Activated T-helper 2 cell treated with anti-CD3 and anti-CD28 coated beads, Interferon-gamma antibody, Interleukin-2, Interleukin-4, amounts not matched to agents 10 μg/mL and 5 μg/mL and 100 μg/mL, durations not matched to agents 14 hours and 24 hours and 36 hours (primary cell): ENCODE data around the gene EDEM3. TPM values are rescaled to one million over a fixed set of nuclear protein-coding genes. Genes with fewer than 3 reads are reported as not detected.

Experiments
- DNase-seq: peaks from one replicate; pipeline ENCODE4 v3.0.0; 2021; ENCODE audit warnings: low spot score
- H3K27ac Mint-ChIP-seq: one replicate; pipeline ENCODE4 v1.8.0; 2021; ENCODE audit warnings: mixed read lengths
- H3K27me3 Mint-ChIP-seq: one replicate; pipeline ENCODE4 v1.8.0; 2021; ENCODE audit warnings: low read depth, mixed read lengths
- H3K36me3 Mint-ChIP-seq: one replicate; pipeline ENCODE4 v1.8.0; 2021; ENCODE audit warnings: low read depth, mixed read lengths
- H3K4me1 Mint-ChIP-seq: one replicate; pipeline ENCODE4 v1.8.0; 2021; ENCODE audit warnings: low read depth, mixed read lengths
- H3K4me3 Mint-ChIP-seq: one replicate; pipeline ENCODE4 v1.8.0; 2021; ENCODE audit warnings: low read depth, mild to moderate bottlenecking, moderate library complexity, mixed read lengths
- H3K9me3 Mint-ChIP-seq: one replicate; pipeline ENCODE4 v1.8.0; 2021; ENCODE audit warnings: mixed read lengths
- intact Hi-C: fragments of 100-400 bp; cut with micrococcal nuclease; formaldehyde crosslinking; loops from one replicate; pipeline ENCODE4 v1.15.1; 2023
- total RNA-seq: library from RNA; stranded (reverse); gene quantifications from 2 replicates; pipeline ENCODE4 v1.2.3, GENCODE V29; 2022

Gene EDEM3
- total RNA-seq, 1 donor from 2014 or later = 30.2 TPM

- no peaks in the 10 kb centered on the region for H3K4me1 Mint-ChIP-seq
- DNase-seq = no peak
- no peak overlapping the region for H3K4me3 Mint-ChIP-seq
- no peaks in the 10 kb centered on the region for H3K9me3 Mint-ChIP-seq
- intact Hi-C loops = no loop called here
- no peaks in the 10 kb centered on the region for H3K27me3 Mint-ChIP-seq
- no peaks in the 10 kb centered on the region for H3K36me3 Mint-ChIP-seq
- H3K27ac Mint-ChIP-seq = no peak overlapping the region
Measured at GRCh38 chr1:184649451-184649888, 105.2 kb downstream of the EDEM3 start.

GRCh38 chr1:184648856-184649201, 105.8 kb downstream of the EDEM3 start:
- intact Hi-C loops = no loop called here
- Mint-ChIP-seq H3K36me3 (no peaks in the 10 kb centered on the region), H3K27ac (no peak overlapping the region), H3K4me1 (no peaks in the 10 kb centered on the region), H3K4me3 (no peak overlapping the region), H3K9me3 (no peaks in the 10 kb centered on the region), H3K27me3 (peaks cover 2% of the 10 kb centered on the region)
- no peak for DNase-seq

- Mint-ChIP-seq H3K36me3 (no peaks in the 10 kb centered on the region), H3K27ac (no peak overlapping the region), H3K4me3 (no peak overlapping the region), H3K4me1 (no peaks in the 10 kb centered on the region), H3K27me3 (peaks cover 3% of the 10 kb centered on the region), H3K9me3 (no peaks in the 10 kb centered on the region)
- intact Hi-C loops = no loop called here
- DNase-seq = no peak
Measured at GRCh38 chr1:184648160-184648855, 106.3 kb downstream of the EDEM3 start.

- no peak for DNase-seq
- H3K4me3 Mint-ChIP-seq = no peak overlapping the region
- H3K36me3 Mint-ChIP-seq = no peaks in the 10 kb centered on the region
- intact Hi-C loops = no loop called here
- no peaks in the 10 kb centered on the region for H3K4me1 Mint-ChIP-seq
- no peaks in the 10 kb centered on the region for H3K9me3 Mint-ChIP-seq
- no peak overlapping the region for H3K27ac Mint-ChIP-seq
- peaks cover 5% of the 10 kb centered on the region for H3K27me3 Mint-ChIP-seq
Measured at GRCh38 chr1:184647471-184647870, 107.2 kb downstream of the EDEM3 start.

- no peak for DNase-seq
- intact Hi-C loops = no loop called here
- H3K9me3 Mint-ChIP-seq = no peaks in the 10 kb centered on the region
- no peak overlapping the region for H3K27ac Mint-ChIP-seq
- peaks cover 5% of the 10 kb centered on the region for H3K27me3 Mint-ChIP-seq
- no peaks in the 10 kb centered on the region for H3K4me1 Mint-ChIP-seq
- H3K4me3 Mint-ChIP-seq = no peak overlapping the region
- H3K36me3 Mint-ChIP-seq = no peaks in the 10 kb centered on the region
Measured at GRCh38 chr1:184646824-184647223, 107.8 kb downstream of the EDEM3 start.

- Mint-ChIP-seq H3K36me3 (no peaks in the 10 kb centered on the region), H3K27ac (no peak overlapping the region), H3K4me3 (no peak overlapping the region), H3K4me1 (no peaks in the 10 kb centered on the region), H3K9me3 (no peaks in the 10 kb centered on the region), H3K27me3 (peaks cover 5% of the 10 kb centered on the region)
- no peak for DNase-seq
- intact Hi-C loops = no loop called here
Measured at GRCh38 chr1:184646178-184646701, 108.4 kb downstream of the EDEM3 start.

- no peak for DNase-seq
- H3K9me3 Mint-ChIP-seq = no peaks in the 10 kb centered on the region
- H3K4me1 Mint-ChIP-seq = no peaks in the 10 kb centered on the region
- H3K36me3 Mint-ChIP-seq = no peaks in the 10 kb centered on the region
- no peak overlapping the region for H3K4me3 Mint-ChIP-seq
- H3K27me3 Mint-ChIP-seq = peaks cover 5% of the 10 kb centered on the region
- H3K27ac Mint-ChIP-seq = no peak overlapping the region
- intact Hi-C loops = no loop called here
Measured at GRCh38 chr1:184644771-184645170, 109.9 kb downstream of the EDEM3 start.

GRCh38 chr1:184643661-184644060, 111.0 kb downstream of the EDEM3 start:
- Mint-ChIP-seq H3K27me3 (peaks cover 5% of the 10 kb centered on the region), H3K27ac (no peak overlapping the region), H3K36me3 (no peaks in the 10 kb centered on the region), H3K9me3 (no peaks in the 10 kb centered on the region), H3K4me1 (no peaks in the 10 kb centered on the region), H3K4me3 (no peak overlapping the region)
- no peak for DNase-seq
- intact Hi-C loops = no loop called here

- Mint-ChIP-seq H3K4me1 (no peaks in the 10 kb centered on the region), H3K4me3 (no peak overlapping the region), H3K9me3 (no peaks in the 10 kb centered on the region), H3K36me3 (no peaks in the 10 kb centered on the region), H3K27me3 (peaks cover 5% of the 10 kb centered on the region), H3K27ac (no peak overlapping the region)
- intact Hi-C loops = no loop called here
- DNase-seq = no peak
Measured at GRCh38 chr1:184641894-184642293, 112.8 kb downstream of the EDEM3 start.

GRCh38 chr1:184640505-184640904, 114.2 kb downstream of the EDEM3 start:
- DNase-seq = no peak
- H3K4me1 Mint-ChIP-seq = no peaks in the 10 kb centered on the region
- no peaks in the 10 kb centered on the region for H3K9me3 Mint-ChIP-seq
- H3K4me3 Mint-ChIP-seq = no peak overlapping the region
- H3K27ac Mint-ChIP-seq = no peak overlapping the region
- H3K27me3 Mint-ChIP-seq = peaks cover 5% of the 10 kb centered on the region
- intact Hi-C loops = no loop called here
- H3K36me3 Mint-ChIP-seq = no peaks in the 10 kb centered on the region

Other genes with a start within 250 kb of the EDEM3 start
- gene NIBAN1, start 219.7 kb upstream of the EDEM3 start, total RNA-seq = 16.8 and 17.0 TPM in 2 replicates